IMR-90 (cell line): ENCODE data around the gene SEMA5A. TPM values are rescaled to one million over a fixed set of nuclear protein-coding genes. Genes with fewer than 3 reads are reported as not detected.
A peak's percentile ranks its signal among the peaks of the same experiment; 100 is the strongest.

Experiments
- ATAC-seq: fragments of 200-7000 bp; cut with Tn5 transposase; 2 replicates; pipeline ENCODE4 v1.9.1; 2020; ENCODE audit warnings: low read depth, mild to moderate bottlenecking, moderate library complexity
- BruUV-seq: library from RNA; stranded (reverse); fragments of 400-500 nt; replicated peaks from 2 replicates; lab custom pipeline; 2021; lab: Mats Ljungman, UMichigan
- CTCF ChIA-PET: fragments of 300-600 bp; formaldehyde crosslinking; extraction: SDS; loops from one replicate; lab custom pipeline; 2021; ENCODE audit warnings: antibody characterized with exemption; lab: Yijun Ruan, JAX
- POLR2A ChIA-PET: fragments of 300-600 bp; sonication (Branson Sonifier 250); formaldehyde crosslinking; loops from one replicate; lab custom pipeline; 2022; ENCODE audit warnings: antibody characterized with exemption; ENCODE audit not compliant: unreplicated experiment; lab: Charles Lee
- DNase-seq: peaks from one replicate; pipeline ENCODE4 v3.0.0; 2013
- H2AFZ ChIP-seq: replicated peaks from 2 replicates; pipeline ENCODE3; 2013; ENCODE audit warnings: low read length, mild to moderate bottlenecking; ENCODE audit not compliant: poor library complexity
- H2AK5ac ChIP-seq: 2 replicates; pipeline ENCODE4 v1.6.1; 2013; ENCODE audit warnings: low read depth, low read length, inconsistent platforms
- H2AK9ac ChIP-seq: replicated peaks from 2 replicates; pipeline ENCODE3; 2013; ENCODE audit warnings: mild to moderate bottlenecking, low read depth, low read length, moderate library complexity; ENCODE audit not compliant: poor library complexity
- H2BK120ac ChIP-seq: 2 replicates; pipeline ENCODE4 v1.6.1; 2013; ENCODE audit warnings: low read depth, low read length, inconsistent platforms
- H2BK15ac ChIP-seq: 3 replicates; pipeline ENCODE4 v1.6.1; 2013; ENCODE audit warnings: low read depth, low read length, inconsistent platforms
- H2BK20ac ChIP-seq: 2 replicates; pipeline ENCODE4 v1.6.1; 2013; ENCODE audit warnings: low read depth, mild to moderate bottlenecking, inconsistent platforms, low read length, moderate library complexity
- H2BK5ac ChIP-seq: 2 replicates; pipeline ENCODE4 v1.6.1; 2013; ENCODE audit warnings: mild to moderate bottlenecking, low read depth, low read length, inconsistent platforms; ENCODE audit not compliant: poor library complexity, severe bottlenecking
- H3K14ac ChIP-seq: replicated peaks from 2 replicates; pipeline ENCODE4 v1.6.1; 2013; ENCODE audit warnings: low read depth, low read length, inconsistent platforms
- H3K18ac ChIP-seq: 2 replicates; pipeline ENCODE4 v1.6.1; 2013; ENCODE audit warnings: low read depth, low read length, control low read depth
- H3K23ac ChIP-seq: 2 replicates; pipeline ENCODE4 v1.6.1; 2013; ENCODE audit warnings: low read depth, low read length, inconsistent platforms
- H3K27ac ChIP-seq: 2 replicates; pipeline ENCODE4 v1.5.1; 2013; ENCODE audit warnings: mild to moderate bottlenecking, control low read depth, low read length; ENCODE audit not compliant: insufficient read depth
- H3K27me3 ChIP-seq: 2 replicates; pipeline ENCODE4 v1.6.1; 2013; ENCODE audit warnings: low read length; ENCODE audit not compliant: control insufficient read depth, insufficient read depth
- H3K36me3 ChIP-seq: 2 replicates; pipeline ENCODE4 v1.6.1; 2013; ENCODE audit warnings: low read length, mixed read lengths; ENCODE audit not compliant: control insufficient read depth, insufficient read depth
- H3K4ac ChIP-seq: 2 replicates; pipeline ENCODE4 v1.6.1; 2013; ENCODE audit warnings: low read depth, low read length, inconsistent platforms
- H3K4me1 ChIP-seq: 2 replicates; pipeline ENCODE4 v1.6.1; 2013; ENCODE audit warnings: low read length, mixed read lengths; ENCODE audit not compliant: control insufficient read depth, insufficient read depth
- H3K4me2 ChIP-seq: 2 replicates; pipeline ENCODE4 v1.6.1; 2013; ENCODE audit warnings: low read depth, mild to moderate bottlenecking, control low read depth, low read length, moderate library complexity
- H3K4me3 ChIP-seq: 2 replicates; pipeline ENCODE4 v1.5.1; 2013; ENCODE audit warnings: low read depth, mild to moderate bottlenecking, control low read depth, low read length, moderate library complexity; ENCODE audit not compliant: insufficient read depth
- H3K56ac ChIP-seq: 2 replicates; pipeline ENCODE4 v1.6.1; 2013; ENCODE audit warnings: low read length, inconsistent platforms; ENCODE audit not compliant: insufficient read depth; ENCODE audit errors: extremely low read depth
- H3K79me1 ChIP-seq, 2 experiments: 2 replicates each; pipeline ENCODE4 v1.6.1; 2013; ENCODE audit warnings: low read length in 2 of 2, inconsistent platforms in 1 of 2, low read depth in 1 of 2
- H3K9ac ChIP-seq: 2 replicates; pipeline ENCODE4 v1.6.1; 2013; ENCODE audit warnings: low read depth, low read length, control low read depth
- H3K9me1 ChIP-seq: 2 replicates; pipeline ENCODE4 v1.6.1; 2013; ENCODE audit warnings: low read length, inconsistent platforms; ENCODE audit not compliant: insufficient read depth
- H3K9me3 ChIP-seq: 2 replicates; pipeline ENCODE4 v1.6.1; 2013; ENCODE audit warnings: low read length; ENCODE audit not compliant: control insufficient read depth, insufficient read depth
- H4K20me1 ChIP-seq: 2 replicates; pipeline ENCODE4 v1.6.1; 2013; ENCODE audit warnings: low read length, inconsistent platforms; ENCODE audit not compliant: insufficient read depth
- H4K5ac ChIP-seq: 2 replicates; pipeline ENCODE4 v1.6.1; 2013; ENCODE audit warnings: mild to moderate bottlenecking, low read depth, low read length, control low read depth
- H4K8ac ChIP-seq, 2 experiments: 2 replicates each; pipeline ENCODE4 v1.6.1; 2013; ENCODE audit warnings: low read depth in 2 of 2, low read length in 2 of 2, control low read depth in 1 of 2, inconsistent platforms in 1 of 2
- H4K91ac ChIP-seq: 2 replicates; pipeline ENCODE4 v1.6.1; 2013; ENCODE audit warnings: low read depth, low read length, inconsistent platforms; ENCODE audit not compliant: insufficient read depth
- BHLHE40 ChIP-seq: fragments of 150-350 bp; IDR thresholded peaks from 2 replicates; pipeline ENCODE4 v1.6.1; 2016; ENCODE audit warnings: mild to moderate bottlenecking, low read depth, low read length
- MAFK ChIP-seq: IDR thresholded peaks from 2 replicates; pipeline ENCODE4 v1.6.1; 2012; ENCODE audit warnings: low read depth, low read length, improper control_type of control experiment
- NFE2L2 ChIP-seq: fragments of 150-350 bp; IDR thresholded peaks from 2 replicates; pipeline ENCODE4 v1.6.1; 2016; ENCODE audit warnings: low read depth, mild to moderate bottlenecking, low read length
- POLR2A ChIP-seq: IDR thresholded peaks from 2 replicates; pipeline ENCODE4 v1.6.1; 2012; ENCODE audit warnings: mild to moderate bottlenecking, low read depth, low read length
- RCOR1 ChIP-seq: IDR thresholded peaks from 2 replicates; pipeline ENCODE4 v1.6.1; 2012; ENCODE audit warnings: mild to moderate bottlenecking, low read length, improper control_type of control experiment; ENCODE audit not compliant: insufficient replicate concordance
- WGBS, 2 experiments: methylation state at CpG; one replicate each; pipeline versions ENCODE4 v1.1.5 to v1.1.7; 2013; ENCODE audit warnings: missing lambda C conversion rate in 2 of 2; ENCODE audit not compliant: insufficient read length in 1 of 2; ENCODE audit errors: extremely low coverage in 2 of 2; 5-methylcytosine and 5-hydroxymethylcytosine counted together
- dilution Hi-C: fragments of 300-500 bp; cut with HindIII; formaldehyde crosslinking; loops from one replicate; pipeline ENCODE4 v1.14.3; 2018; ENCODE audit warnings: low sequenced_read_pairs; ENCODE audit not compliant: unreplicated experiment
- in situ Hi-C: fragments of 300-500 bp; cut with MboI; formaldehyde crosslinking; loops from 3 replicates; pipeline ENCODE4 v1.14.3; 2019; ENCODE audit warnings: low sequenced_read_pairs, inconsistent platforms, mixed read lengths
- intact Hi-C: fragments of 100-400 bp; cut with micrococcal nuclease; formaldehyde crosslinking; loops from 2 replicates; pipeline ENCODE4 v1.10.0; 2022
- polyA plus RNA-seq, 3 experiments: library from polyadenylated mRNA; depleted of rRNA; stranded (reverse); fragments of >200 nt; gene quantifications; 2 replicates each; pipeline ENCODE4 v1.2.3, GENCODE V29; 2012; ENCODE audit warnings: low replicate concordance in 1 of 3
- total RNA-seq: library from RNA; depleted of rRNA; stranded (reverse); fragments of >200 nt; gene quantifications from 2 replicates; pipeline ENCODE4 v1.2.3, GENCODE V29; 2012

SEMA5A gene
- total and polyA plus RNA-seq, 2 of the 4 experiments (the other 2 are of a cell fraction): 8.2 to 9.9 TPM

DNA sequence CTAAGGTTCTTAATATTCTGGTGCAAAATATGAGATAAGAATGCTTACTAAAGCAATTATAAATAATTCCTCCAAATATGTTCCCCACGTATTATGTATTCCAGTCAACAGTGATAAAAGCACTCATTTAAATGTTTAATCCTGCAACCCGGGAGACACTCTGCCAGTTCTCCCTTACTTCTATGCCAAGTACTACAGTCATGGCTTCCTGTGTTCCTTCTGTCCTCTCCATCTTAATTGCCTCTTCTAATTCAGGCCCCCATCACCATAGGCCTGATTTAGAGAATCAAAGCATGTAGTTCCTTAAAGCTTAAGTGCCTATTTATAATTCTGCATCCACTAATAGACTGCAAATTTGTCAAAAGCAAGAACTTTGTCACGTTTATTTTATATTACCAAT lies 474.8 kb downstream of the SEMA5A start:
- Histone ChIP-seq H4K8ac (no peak overlapping the region), H3K23ac (no peak overlapping the region), H4K91ac (no peak overlapping the region), H3K4me2 (no peak overlapping the region), H3K18ac (0 out of 2 replicates have a peak overlapping the region, but pooled peaks have one; percentile 41), H2BK15ac (no peak overlapping the region), H3K9me3 (no peaks in the 10 kb centered on the region), H4K20me1 (no peaks in the 10 kb centered on the region), H2BK120ac (peak overlapping the region; percentile 26; the same call in 1 of the 2 replicates), H3K27me3 (no peaks in the 10 kb centered on the region), H2AK5ac (no peak overlapping the region), H3K36me3 (peaks cover 1% of the 10 kb centered on the region; the same call in 1 of the 2 replicates), H3K56ac (no peak overlapping the region), H3K79me1 (0 out of 4 replicates have a peak, but pooled peaks cover 0 to 5% of the 10 kb centered on the region in 2 experiments), H2BK5ac (no peak overlapping the region), H3K9me1 (peaks cover 2% of the 10 kb centered on the region; the same call in 1 of the 2 replicates), H4K5ac (no peak overlapping the region), H3K27ac (no peak overlapping the region), H2BK20ac (no peak overlapping the region), H3K4ac (no peak overlapping the region), H3K14ac (no peak overlapping the region), H3K4me3 (no peak overlapping the region), H3K4me1 (peaks cover 7% of the 10 kb centered on the region), H2AFZ (no peak overlapping the region), H3K9ac (no peak overlapping the region), H2AK9ac (no peak overlapping the region)
- dilution Hi-C loops: no loop called here
- no peak for DNase-seq
- no peak for TF ChIP-seq MAFK
- no peak for TF ChIP-seq POLR2A
- TF ChIP-seq RCOR1: no peak
- no peak for TF ChIP-seq NFE2L2
- TF ChIP-seq BHLHE40: no peak
- in situ Hi-C loops: loop anchor here (25.0 kb wide), 1 partner anchor 1184 kb away; no protein-coding TSS in a partner anchor
- intact Hi-C loops: no loop called here
- no TSS peak for BruUV-seq
- ChIA-PET CTCF (no interaction called here), POLR2A (no interaction called here)
- 83% methylated on average over 1 of the region's 3 CpGs; no CpG with 5 or more reads in 1 of the 2 experiments for WGBS, 2 experiments
- ATAC-seq: no peak
